Small intestine (tissue), 7 donors: Measurements from ENCODE around the gene UBA5. TPM values are rescaled to one million over a fixed set of nuclear protein-coding genes. Genes with fewer than 3 reads are reported as not detected.

Experiments used
- DNase-seq, 2 donors: peaks; one replicate each; pipeline versions ENCODE4 v3.0.0 to v3.0.0-alpha.2; 2013
- FAIRE-seq: peaks from 2 replicates; lab custom pipeline; 2012; peaks lifted over from hg19 to GRCh38; lab: Jason Lieb, UNC
- H3K27ac ChIP-seq, 3 donors: one replicate each; pipeline ENCODE4 v1.5.1; 2013; ENCODE audit warnings: low read length in 2 of 3, mild to moderate bottlenecking in 2 of 3, control low read depth in 1 of 3, inconsistent platforms in 1 of 3, low read depth in 1 of 3, moderate library complexity in 1 of 3
- H3K27me3 ChIP-seq, 3 donors: one replicate each; pipeline ENCODE4 v1.6.1; 2013; ENCODE audit warnings: low read length in 3 of 3, inconsistent platforms in 1 of 3; ENCODE audit not compliant: control insufficient read depth in 3 of 3, insufficient read depth in 3 of 3
- H3K36me3 ChIP-seq, 3 donors: one replicate each; pipeline ENCODE4 v1.6.1; 2013; ENCODE audit warnings: low read length in 3 of 3, inconsistent platforms in 1 of 3, low read depth in 1 of 3, mild to moderate bottlenecking in 1 of 3, moderate library complexity in 1 of 3; ENCODE audit not compliant: control insufficient read depth in 3 of 3, insufficient read depth in 2 of 3
- H3K4me1 ChIP-seq, 3 donors: one replicate each; pipeline ENCODE4 v1.6.1; 2013; ENCODE audit warnings: low read length in 2 of 3, inconsistent platforms in 1 of 3, low read depth in 1 of 3, mild to moderate bottlenecking in 1 of 3, moderate library complexity in 1 of 3; ENCODE audit not compliant: control insufficient read depth in 3 of 3, insufficient read depth in 2 of 3
- H3K4me3 ChIP-seq, 3 donors: one replicate each; pipeline ENCODE4 v1.5.1; 2013; ENCODE audit warnings: low read length in 3 of 3, control low read depth in 1 of 3, inconsistent platforms in 1 of 3, low read depth in 1 of 3, mild to moderate bottlenecking in 1 of 3, moderate library complexity in 1 of 3
- H3K9me3 ChIP-seq, 2 donors: one replicate each; pipeline ENCODE4 v1.6.1; 2013; ENCODE audit warnings: low read depth in 1 of 2, low read length in 1 of 2; ENCODE audit not compliant: control insufficient read depth in 2 of 2, insufficient read depth in 1 of 2
- WGBS, 3 donors: extraction: QIAGEN DNeasy Blood & Tissue Kit; methylation state at CpG; one replicate each; pipeline ENCODE4 v1.1.7; 2013; 5-methylcytosine and 5-hydroxymethylcytosine counted together
- polyA plus RNA-seq, 4 donors: library from polyadenylated mRNA; stranded (reverse) in 3 of 4; unstranded in 1 of 4; fragments of 200-250 nt in 3 of 4; fragments of 120-200 nt in 1 of 4; gene quantifications; one replicate each; pipeline versions ENCODE4 v1.2.1 to v1.2.3, GENCODE V29; 2013
- donor health status: healthy with polysubstance abuse.
- donor health status: control.
- donor health status: control.
- donor health status: Bipolar disorder and iron deficiency.
- donor health status: healthy.

Gene UBA5
- polyA plus RNA-seq, 4 donors, result 27.0 to 64.3 (median 29.3) TPM

- H3K4me1 ChIP-seq, result peaks cover 2 to 13% (median 8%) of the 10 kb centered on the region in 3 donors
These were observed 5.2 kb downstream of the UBA5 start for GRCh38 chr3:132665230-132665745.

DNA sequence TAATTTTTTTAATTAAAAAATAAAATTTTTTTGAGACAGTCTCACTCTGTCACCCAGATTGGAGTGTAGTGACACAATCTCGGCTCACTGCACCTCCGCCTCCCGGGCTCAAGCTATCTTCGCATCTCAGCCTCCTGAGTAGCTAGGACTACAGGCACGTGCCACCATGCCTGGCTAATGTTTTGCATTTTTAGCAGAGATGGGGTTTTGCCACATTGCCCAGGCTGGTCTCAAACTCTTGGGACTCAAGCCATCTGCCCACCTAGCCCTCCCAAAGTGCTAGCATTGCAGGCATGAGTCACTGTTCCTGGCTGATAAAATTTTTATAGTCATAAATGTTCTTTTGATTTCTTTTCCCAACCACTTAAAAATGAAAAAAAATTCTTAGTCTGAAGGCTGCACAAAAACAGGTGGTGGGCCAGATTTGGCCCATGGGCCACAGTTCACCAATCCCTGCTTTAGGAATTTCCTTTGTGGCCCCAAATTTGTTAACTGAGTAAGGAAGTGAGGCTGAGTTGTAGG, 9.2 kb downstream of the UBA5 start:
- Histone ChIP-seq H3K4me1 (peaks cover 0 to 8% (median 3%) of the 10 kb centered on the region in 3 donors), H3K27ac (no peak overlapping the region), H3K4me3 (no peak overlapping the region), H3K27me3 (no peaks in the 10 kb centered on the region), H3K9me3 (no peaks in the 10 kb centered on the region), H3K36me3 (peaks cover 0 to 13% (median 4%) of the 10 kb centered on the region in 3 donors)
- 93 to 96% (median 95%) methylated on average over 5 of the region's 5 CpGs for whole genome bisulfite sequencing, 3 donors
- FAIRE-seq, result no peak
- no peak for DNase-seq

More at GRCh38 chr3:132665230-132665745, 5.2 kb downstream of the UBA5 start:
- 55 to 65% (median 58%) methylated on average over 3 of the region's 3 CpGs for WGBS, 3 donors
- no peak overlapping the region for H3K27ac ChIP-seq
- no peaks in the 10 kb centered on the region for H3K27me3 ChIP-seq
- H3K36me3 ChIP-seq, result peaks cover 0 to 5% (median 0%) of the 10 kb centered on the region in 3 donors
- DNase-seq (no peak), FAIRE-seq (peak; percentile 47)
- no peak overlapping the region for H3K4me3 ChIP-seq
- no peaks in the 10 kb centered on the region for H3K9me3 ChIP-seq

GRCh38 chr3:132675408-132675807, 15.3 kb downstream of the UBA5 start:
- FAIRE-seq, result no peak
- Histone ChIP-seq H3K27me3 (no peaks in the 10 kb centered on the region), H3K27ac (no peak overlapping the region), H3K4me1 (no peaks in the 10 kb centered on the region), H3K4me3 (no peak overlapping the region), H3K36me3 (peaks cover 0 to 20% (median 7%) of the 10 kb centered on the region in 3 donors), H3K9me3 (no peaks in the 10 kb centered on the region)
- DNase-seq, result no peak

GRCh38 chr3:132679911-132680310, 19.8 kb downstream of the UBA5 start:
- no peak for DNase-seq
- no peaks in the 10 kb centered on the region for H3K4me1 ChIP-seq
- no peaks in the 10 kb centered on the region for H3K27me3 ChIP-seq
- peaks cover 0 to 12% (median 7%) of the 10 kb centered on the region in 3 donors for H3K36me3 ChIP-seq
- FAIRE-seq, result no peak
- 87 to 92% (median 88%) methylated on average over 5 of the region's 5 CpGs for WGBS, 3 donors
- H3K9me3 ChIP-seq, result no peaks in the 10 kb centered on the region
- no peak overlapping the region for H3K4me3 ChIP-seq
- no peak overlapping the region for H3K27ac ChIP-seq

DNA sequence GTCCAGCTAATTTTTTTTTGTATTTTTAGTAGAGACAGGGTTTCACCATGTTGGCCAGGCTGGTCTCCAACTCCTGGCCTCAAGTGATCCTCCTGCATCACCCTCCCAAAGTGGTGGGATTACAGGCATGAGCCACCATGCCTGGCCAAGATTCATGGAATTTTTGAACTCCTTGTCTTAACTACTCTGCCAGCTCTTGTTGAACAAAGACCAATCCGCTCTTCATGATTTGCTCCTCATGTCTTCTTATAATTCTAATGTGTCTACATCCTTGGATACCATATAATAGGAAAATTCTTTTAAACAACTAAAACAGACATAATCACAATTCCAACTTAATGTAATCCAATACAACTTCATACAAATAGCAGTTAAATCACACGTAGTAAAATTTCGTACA, 21.3 kb downstream of the UBA5 start:
- FAIRE-seq, result peak; percentile 68
- Histone ChIP-seq H3K36me3 (peaks cover 0 to 18% (median 6%) of the 10 kb centered on the region in 3 donors), H3K4me3 (no peak overlapping the region), H3K27me3 (no peaks in the 10 kb centered on the region), H3K27ac (no peak overlapping the region), H3K9me3 (no peaks in the 10 kb centered on the region), H3K4me1 (no peaks in the 10 kb centered on the region)
- DNase-seq, result no peak
- WGBS, 3 donors, result 97 to 98% (median 97%) methylated on average over 3 of the region's 3 CpGs

DNA sequence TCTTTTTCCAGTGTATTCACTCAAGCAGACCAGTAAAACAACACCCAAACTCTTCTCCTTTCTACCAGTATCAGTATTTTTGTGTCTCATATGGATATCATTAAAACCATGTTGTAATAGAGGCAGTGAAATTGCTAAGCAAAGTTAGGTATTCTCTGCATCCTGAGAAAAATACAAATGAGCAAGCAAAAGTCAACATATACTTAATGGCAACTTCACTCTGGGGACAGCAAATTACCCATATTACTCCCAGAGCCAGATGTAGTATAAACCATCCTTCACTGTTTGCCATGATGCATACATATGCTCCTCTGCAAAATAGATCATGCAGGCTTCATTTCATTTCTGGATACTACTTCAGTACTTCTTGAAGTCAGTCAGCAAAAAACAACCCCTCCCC, 22.1 kb downstream of the UBA5 start:
- H3K27ac ChIP-seq, result no peak overlapping the region
- H3K4me3 ChIP-seq, result no peak overlapping the region
- H3K4me1 ChIP-seq, result no peaks in the 10 kb centered on the region
- no peak for DNase-seq
- H3K36me3 ChIP-seq, result peaks cover 0 to 18% (median 6%) of the 10 kb centered on the region in 3 donors
- H3K9me3 ChIP-seq, result no peaks in the 10 kb centered on the region
- no peak for FAIRE-seq
- no peaks in the 10 kb centered on the region for H3K27me3 ChIP-seq

DNA sequence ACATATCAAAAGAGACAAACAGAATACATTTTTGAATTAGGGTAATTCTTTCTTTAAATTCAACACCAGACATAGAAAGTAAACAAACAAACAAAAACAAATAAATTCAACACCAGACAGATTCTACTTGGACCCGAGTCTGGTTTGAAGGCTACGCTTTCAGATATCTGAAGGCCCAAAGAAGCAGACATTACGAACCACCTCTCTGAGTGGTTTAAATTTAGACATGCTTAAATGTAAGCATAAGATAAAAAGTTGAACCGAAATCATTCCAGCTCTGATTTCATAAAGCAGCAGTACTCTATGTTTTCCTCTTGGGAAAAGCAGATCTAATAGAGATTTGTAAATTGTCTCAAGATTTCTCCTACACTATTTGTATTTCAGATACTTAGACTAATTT, 29.9 kb downstream of the UBA5 start:
- Histone ChIP-seq H3K9me3 (no peaks in the 10 kb centered on the region), H3K27ac (no peak overlapping the region), H3K27me3 (no peaks in the 10 kb centered on the region), H3K4me3 (no peak overlapping the region), H3K36me3 (peaks cover 8 to 21% (median 17%) of the 10 kb centered on the region in 3 donors), H3K4me1 (no peaks in the 10 kb centered on the region)
- FAIRE-seq, result no peak
- no peak for DNase-seq
- WGBS, 3 donors, result 94 to 96% (median 95%) methylated on average over 4 of the region's 4 CpGs

GRCh38 chr3:132694991-132695390, 34.9 kb downstream of the UBA5 start:
- WGBS, 3 donors, result 32 to 67% (median 56%) methylated on average over 4 of the region's 4 CpGs
- H3K27me3 ChIP-seq, result no peaks in the 10 kb centered on the region
- DNase-seq, result peak in 1 of 2 donors; percentile 46
- no peak for FAIRE-seq
- H3K4me1 ChIP-seq, result no peaks in the 10 kb centered on the region
- H3K9me3 ChIP-seq, result no peaks in the 10 kb centered on the region
- H3K4me3 ChIP-seq, result no peak overlapping the region
- H3K36me3 ChIP-seq, result peaks cover 3 to 29% (median 16%) of the 10 kb centered on the region in 3 donors
- H3K27ac ChIP-seq, result no peak overlapping the region

- Histone ChIP-seq H3K27me3 (no peaks in the 10 kb centered on the region), H3K27ac (no peak overlapping the region), H3K9me3 (no peaks in the 10 kb centered on the region), H3K4me1 (no peaks in the 10 kb centered on the region), H3K4me3 (no peak overlapping the region), H3K36me3 (peaks cover 3 to 29% (median 17%) of the 10 kb centered on the region in 3 donors)
- 86 to 93% (median 92%) methylated on average over 1 of the region's 1 CpG for WGBS, 3 donors
- FAIRE-seq, result no peak
- DNase-seq, result no peak
These were observed 35.3 kb downstream of the UBA5 start for GRCh38 chr3:132695422-132695821.
